Left ventricle myocardium inferior (tissue), 1 donor: ENCODE results near the gene DNM3. TPM values are rescaled to one million over a fixed set of nuclear protein-coding genes. Genes with fewer than 3 reads are reported as not detected.

ENCODE experiments used
- DNase-seq: peaks from one replicate; pipeline ENCODE4 v3.0.0-alpha.2; 2020
- H3K27ac ChIP-seq: fragments of 200-600 bp; replicated peaks from 2 replicates; pipeline ENCODE4 v1.8.0; 2021
- H3K27me3 ChIP-seq: fragments of 200-600 bp; 2 replicates; pipeline ENCODE4 v1.8.0; 2021; ENCODE audit warnings: low read depth
- H3K36me3 ChIP-seq: fragments of 200-600 bp; 2 replicates; pipeline ENCODE4 v1.8.0; 2021
- H3K4me1 ChIP-seq: fragments of 200-600 bp; 2 replicates; pipeline ENCODE4 v1.8.0; 2021
- H3K4me3 ChIP-seq: fragments of 200-600 bp; 2 replicates; pipeline ENCODE4 v1.8.0; 2021; ENCODE audit warnings: mild to moderate bottlenecking, moderate library complexity
- H3K9me3 ChIP-seq: fragments of 200-600 bp; replicated peaks from 2 replicates; pipeline ENCODE4 v1.8.0; 2021
- CTCF ChIP-seq: fragments of 200-600 bp; IDR thresholded peaks from 2 replicates; pipeline ENCODE4 v1.8.0; 2021; ENCODE audit warnings: antibody characterized with exemption, mild to moderate bottlenecking, borderline replicate concordance
- intact Hi-C: fragments of 100-400 bp; cut with micrococcal nuclease; formaldehyde crosslinking; loops from one replicate; pipeline ENCODE4 v1.11.0; 2022
- total RNA-seq: library from RNA; stranded (reverse); fragmentation: NEBNext Ultra II Directional; extraction: Animal tissue kit (Norgen Biotek cat#: 25700); gene quantifications from one replicate; pipeline ENCODE4 v1.2.1, GENCODE V29; 2021
- donor health status: DM: no; HTN: yes; CAD: no; lungs with severe emphysema.

DNM3 gene
- total RNA-seq, 1 donor from 2014 or later, result 1.2 TPM

DNA sequence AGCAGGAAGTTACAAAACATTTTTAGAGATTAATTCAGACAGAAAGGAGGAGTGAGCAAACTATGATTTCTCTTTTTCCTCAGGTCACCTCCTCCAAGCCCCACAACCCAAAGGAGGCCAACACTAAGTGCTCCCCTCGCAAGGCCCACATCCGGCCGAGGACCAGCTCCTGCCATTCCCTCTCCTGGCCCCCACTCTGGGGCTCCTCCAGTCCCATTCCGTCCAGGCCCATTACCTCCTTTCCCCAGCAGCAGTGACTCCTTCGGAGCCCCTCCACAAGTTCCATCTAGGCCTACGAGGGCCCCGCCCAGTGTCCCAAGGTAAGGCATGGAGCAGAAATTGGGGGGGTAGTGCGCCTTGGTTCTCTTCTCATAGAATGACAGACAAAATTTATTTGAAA, 547.2 kb downstream of the DNM3 start:
- intact Hi-C loops, result no loop called here
- TF ChIP-seq CTCF, result no peak
- no peaks in the 10 kb centered on the region for H3K9me3 ChIP-seq
- peaks cover 46% of the 10 kb centered on the region for H3K4me1 ChIP-seq
- H3K27ac ChIP-seq, result no peak overlapping the region
- no peaks in the 10 kb centered on the region for H3K36me3 ChIP-seq
- no peak for DNase-seq
- no peak overlapping the region for H3K4me3 ChIP-seq
- no peaks in the 10 kb centered on the region for H3K27me3 ChIP-seq

- peak overlapping the region; percentile 67 for H3K27ac ChIP-seq
Observed at GRCh38 chr1:172390301-172390682, 549.0 kb downstream of the DNM3 start.

DNA sequence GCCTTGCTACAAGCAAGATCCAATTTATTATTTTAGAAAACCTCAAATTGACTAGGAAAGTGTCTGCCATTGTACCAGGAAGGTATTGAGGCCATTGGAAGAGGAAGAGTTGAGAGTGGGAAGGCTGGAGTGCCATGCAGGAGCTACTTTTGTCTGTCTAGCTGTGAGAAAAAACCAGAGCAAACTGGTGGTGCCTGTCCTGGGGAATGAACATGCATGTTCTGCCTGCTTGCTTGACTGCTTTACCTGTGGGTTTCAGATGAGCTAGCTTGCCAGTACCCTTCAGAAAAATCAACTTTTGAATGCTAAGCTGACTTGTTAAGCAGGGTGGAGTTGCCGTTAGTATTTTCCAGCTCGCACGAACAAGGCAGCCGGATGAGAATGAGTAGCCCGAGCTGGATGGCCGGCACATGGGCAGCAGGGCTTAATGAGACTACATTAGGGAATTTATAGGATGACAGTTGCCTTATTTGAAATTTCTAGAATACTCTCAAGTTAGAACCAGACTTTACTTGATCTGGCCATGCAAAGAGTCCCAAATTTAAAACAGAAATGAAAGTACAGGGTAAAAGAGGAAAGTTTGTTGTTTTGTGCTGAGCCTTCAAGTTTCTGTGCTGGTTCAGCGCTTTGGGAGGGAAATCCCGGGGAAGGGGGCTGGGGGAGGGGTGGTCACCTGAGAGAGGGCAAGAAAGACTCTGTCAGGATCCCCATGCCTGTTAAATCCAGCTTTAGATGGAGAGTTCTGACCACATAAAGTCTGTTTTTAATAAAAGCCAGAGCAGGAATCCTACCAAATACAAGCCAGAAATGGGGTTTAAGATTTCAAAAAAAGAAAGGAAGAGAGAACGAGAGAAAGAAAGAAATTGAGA, 549.6 kb downstream of the DNM3 start:
- intact Hi-C loops, result no loop called here
- Histone ChIP-seq H3K4me1 (peaks cover 55% of the 10 kb centered on the region), H3K9me3 (no peaks in the 10 kb centered on the region), H3K27me3 (no peaks in the 10 kb centered on the region), H3K4me3 (peak overlapping the region; percentile 19), H3K27ac (peak overlapping the region; percentile 67), H3K36me3 (no peaks in the 10 kb centered on the region)
- no peak for DNase-seq
- TF ChIP-seq CTCF, result peak; percentile 3

More at GRCh38 chr1:172390301-172390682, 549.0 kb downstream of the DNM3 start:
- Histone ChIP-seq H3K4me1 (peaks cover 55% of the 10 kb centered on the region), H3K36me3 (no peaks in the 10 kb centered on the region), H3K4me3 (no peak overlapping the region), H3K9me3 (no peaks in the 10 kb centered on the region), H3K27me3 (no peaks in the 10 kb centered on the region)
- intact Hi-C loops, result no loop called here
- TF ChIP-seq CTCF, result peak; percentile 18
- no peak for DNase-seq

- intact Hi-C loops, result no loop called here
- Histone ChIP-seq H3K4me3 (no peak overlapping the region), H3K9me3 (no peaks in the 10 kb centered on the region), H3K4me1 (peaks cover 63% of the 10 kb centered on the region), H3K36me3 (no peaks in the 10 kb centered on the region), H3K27me3 (no peaks in the 10 kb centered on the region), H3K27ac (peak overlapping the region; percentile 67)
- DNase-seq, result no peak
- no peak for TF ChIP-seq CTCF
Observed at GRCh38 chr1:172391976-172392375, 550.7 kb downstream of the DNM3 start.

GRCh38 chr1:172393354-172393753, 552.1 kb downstream of the DNM3 start:
- intact Hi-C loops, result no loop called here

More at GRCh38 chr1:172393354-172393753, 552.1 kb downstream of the DNM3 start:
- Histone ChIP-seq H3K4me3 (no peak overlapping the region), H3K4me1 (peaks cover 77% of the 10 kb centered on the region), H3K27ac (peak overlapping the region; percentile 66), H3K36me3 (no peaks in the 10 kb centered on the region), H3K27me3 (no peaks in the 10 kb centered on the region), H3K9me3 (no peaks in the 10 kb centered on the region)
- DNase-seq, result no peak
- no peak for TF ChIP-seq CTCF
